Measurements from ENCODE around the gene PDE8B.

PDE8B gene

GRCh38 chr5:77301447-77301883, 91.0 kb downstream of the PDE8B start:
- TF ChIP-seq, protein P1, sequence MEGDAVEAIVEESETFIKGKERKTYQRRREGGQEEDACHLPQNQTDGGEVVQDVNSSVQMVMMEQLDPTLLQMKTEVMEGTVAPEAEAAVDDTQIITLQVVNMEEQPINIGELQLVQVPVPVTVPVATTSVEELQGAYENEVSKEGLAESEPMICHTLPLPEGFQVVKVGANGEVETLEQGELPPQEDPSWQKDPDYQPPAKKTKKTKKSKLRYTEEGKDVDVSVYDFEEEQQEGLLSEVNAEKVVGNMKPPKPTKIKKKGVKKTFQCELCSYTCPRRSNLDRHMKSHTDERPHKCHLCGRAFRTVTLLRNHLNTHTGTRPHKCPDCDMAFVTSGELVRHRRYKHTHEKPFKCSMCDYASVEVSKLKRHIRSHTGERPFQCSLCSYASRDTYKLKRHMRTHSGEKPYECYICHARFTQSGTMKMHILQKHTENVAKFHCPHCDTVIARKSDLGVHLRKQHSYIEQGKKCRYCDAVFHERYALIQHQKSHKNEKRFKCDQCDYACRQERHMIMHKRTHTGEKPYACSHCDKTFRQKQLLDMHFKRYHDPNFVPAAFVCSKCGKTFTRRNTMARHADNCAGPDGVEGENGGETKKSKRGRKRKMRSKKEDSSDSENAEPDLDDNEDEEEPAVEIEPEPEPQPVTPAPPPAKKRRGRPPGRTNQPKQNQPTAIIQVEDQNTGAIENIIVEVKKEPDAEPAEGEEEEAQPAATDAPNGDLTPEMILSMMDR (IDR thresholded peaks at IDR 0.05; ENCODE audit: extremely low read depth, insufficient read depth, missing control alignments) = no peak
- in situ Hi-C loops (cut with MboI; ENCODE audit: low pct_unique_long_range_greater_than_20kb, low sequenced_read_pairs, unreplicated experiment) = no loop called here
- DNase-seq (ENCODE audit: low spot score) = no peak

GRCh38 chr5:77302247-77302646, 91.8 kb downstream of the PDE8B start:
- TF ChIP-seq, protein P1 (IDR thresholded peaks at IDR 0.05; ENCODE audit: extremely low read depth, insufficient read depth, missing control alignments) = no peak
- DNase-seq (ENCODE audit: low spot score) = no peak
- in situ Hi-C loops (cut with MboI; ENCODE audit: low pct_unique_long_range_greater_than_20kb, low sequenced_read_pairs, unreplicated experiment) = no loop called here

- no peak for DNase-seq (ENCODE audit: low spot score)
- TF ChIP-seq, protein P1 (IDR thresholded peaks at IDR 0.05; ENCODE audit: extremely low read depth, insufficient read depth, missing control alignments) = no peak
- in situ Hi-C loops (cut with MboI; ENCODE audit: low pct_unique_long_range_greater_than_20kb, low sequenced_read_pairs, unreplicated experiment) = no loop called here
Observed at GRCh38 chr5:77302653-77303052, 92.2 kb downstream of the PDE8B start.

- in situ Hi-C loops (cut with MboI; ENCODE audit: low pct_unique_long_range_greater_than_20kb, low sequenced_read_pairs, unreplicated experiment) = no loop called here
- TF ChIP-seq, protein P1 (IDR thresholded peaks at IDR 0.05; ENCODE audit: extremely low read depth, insufficient read depth, missing control alignments) = no peak
- DNase-seq (ENCODE audit: low spot score) = no peak
Observed at GRCh38 chr5:77304388-77304787, 93.9 kb downstream of the PDE8B start.

DNA sequence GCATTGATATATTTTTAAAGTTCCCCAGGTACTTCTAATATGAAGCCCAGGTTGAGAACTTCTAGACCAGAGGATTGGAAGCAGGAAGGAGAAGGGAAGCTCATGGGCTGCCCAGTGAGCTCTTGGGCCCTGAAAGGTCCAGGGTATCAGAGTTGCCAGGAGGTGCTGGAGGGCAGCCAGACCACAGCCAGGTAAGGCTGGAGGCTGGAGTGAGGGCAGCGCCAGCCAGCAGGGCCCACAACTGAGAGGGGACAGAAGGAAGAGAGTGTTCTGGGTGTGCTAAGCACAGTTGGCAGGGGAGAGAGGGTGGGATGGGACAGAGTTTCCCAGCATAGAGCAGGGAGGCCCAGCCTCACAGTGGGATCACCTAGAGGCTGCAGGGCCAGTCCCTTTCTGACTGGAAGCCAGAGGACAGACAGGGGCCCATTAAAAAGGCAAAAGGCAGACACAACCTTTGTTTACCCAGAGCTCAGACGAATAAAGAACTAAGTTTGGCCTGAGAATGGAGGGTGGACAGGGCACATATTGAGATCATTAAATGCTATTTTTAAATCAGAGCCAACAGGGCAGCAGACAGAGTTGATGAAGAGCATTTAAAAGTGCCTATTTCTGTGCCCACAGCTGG, 94.9 kb downstream of the PDE8B start:
- TF ChIP-seq, protein P1 (IDR thresholded peaks at IDR 0.05; ENCODE audit: extremely low read depth, insufficient read depth, missing control alignments) = no peak
- in situ Hi-C loops (cut with MboI; ENCODE audit: low pct_unique_long_range_greater_than_20kb, low sequenced_read_pairs, unreplicated experiment) = no loop called here
- DNase-seq (ENCODE audit: low spot score) = no peak

GRCh38 chr5:77305956-77306355, 95.5 kb downstream of the PDE8B start:
- DNase-seq (ENCODE audit: low spot score) = no peak
- TF ChIP-seq, protein P1 (IDR thresholded peaks at IDR 0.05; ENCODE audit: extremely low read depth, insufficient read depth, missing control alignments) = no peak
- in situ Hi-C loops (cut with MboI; ENCODE audit: low pct_unique_long_range_greater_than_20kb, low sequenced_read_pairs, unreplicated experiment) = no loop called here

Data from GM13977 (cell line).